ENCODE results near the gene HOXA5.

DNA sequence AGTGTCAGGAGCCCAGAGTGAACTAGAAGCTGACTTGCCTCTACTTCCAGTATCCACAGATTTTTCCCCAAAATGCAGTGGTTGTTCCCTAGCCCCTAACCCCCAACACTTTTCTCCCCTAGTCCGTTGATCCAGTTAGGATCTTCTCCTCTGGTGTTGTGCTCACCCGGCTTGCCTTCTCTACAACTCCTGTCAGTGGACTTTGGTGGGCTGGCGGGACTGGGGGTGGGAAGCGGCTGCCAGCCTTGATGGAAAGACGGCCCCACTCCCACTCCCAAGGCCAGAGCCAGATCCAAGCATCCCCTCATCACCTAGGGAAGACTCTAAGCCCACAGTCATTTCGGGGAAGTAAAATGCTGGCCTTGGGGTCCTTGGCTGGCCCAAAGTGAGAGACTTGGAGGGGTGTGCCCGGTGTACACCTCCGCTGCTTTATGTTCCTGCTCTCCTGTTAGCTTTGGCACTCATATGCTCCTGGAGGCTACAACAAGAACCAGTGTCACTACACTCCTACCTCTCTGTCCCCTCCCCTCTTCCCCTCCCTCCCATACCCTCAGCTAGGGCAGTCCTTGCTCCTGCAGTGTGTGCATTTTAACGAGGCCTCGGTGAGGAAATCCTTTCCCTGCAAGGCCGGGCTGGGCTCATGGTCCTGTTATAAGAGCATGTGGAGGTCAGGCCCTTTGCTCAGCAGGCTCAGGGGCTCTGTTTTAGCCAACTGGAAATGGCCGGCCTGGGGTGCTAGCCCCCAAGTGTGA, 31.6 kb upstream of the HOXA5 start:
- TF ChIP-seq, protein P1, sequence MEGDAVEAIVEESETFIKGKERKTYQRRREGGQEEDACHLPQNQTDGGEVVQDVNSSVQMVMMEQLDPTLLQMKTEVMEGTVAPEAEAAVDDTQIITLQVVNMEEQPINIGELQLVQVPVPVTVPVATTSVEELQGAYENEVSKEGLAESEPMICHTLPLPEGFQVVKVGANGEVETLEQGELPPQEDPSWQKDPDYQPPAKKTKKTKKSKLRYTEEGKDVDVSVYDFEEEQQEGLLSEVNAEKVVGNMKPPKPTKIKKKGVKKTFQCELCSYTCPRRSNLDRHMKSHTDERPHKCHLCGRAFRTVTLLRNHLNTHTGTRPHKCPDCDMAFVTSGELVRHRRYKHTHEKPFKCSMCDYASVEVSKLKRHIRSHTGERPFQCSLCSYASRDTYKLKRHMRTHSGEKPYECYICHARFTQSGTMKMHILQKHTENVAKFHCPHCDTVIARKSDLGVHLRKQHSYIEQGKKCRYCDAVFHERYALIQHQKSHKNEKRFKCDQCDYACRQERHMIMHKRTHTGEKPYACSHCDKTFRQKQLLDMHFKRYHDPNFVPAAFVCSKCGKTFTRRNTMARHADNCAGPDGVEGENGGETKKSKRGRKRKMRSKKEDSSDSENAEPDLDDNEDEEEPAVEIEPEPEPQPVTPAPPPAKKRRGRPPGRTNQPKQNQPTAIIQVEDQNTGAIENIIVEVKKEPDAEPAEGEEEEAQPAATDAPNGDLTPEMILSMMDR (IDR thresholded peaks at IDR 0.05) = no peak
- TF ChIP-seq POLR2A (IDR thresholded peaks at IDR 0.05) = no peak
